Lung (tissue), 12 donors: Measurements from ENCODE around the gene C16orf87. TPM values are rescaled to one million over a fixed set of nuclear protein-coding genes. Genes with fewer than 3 reads are reported as not detected.
"Not testable (repeated sequence)": the region's sequence is repeated elsewhere in the genome, so short reads cannot be mapped to it uniquely, and the experiment has no call there.

Experiments used
- ATAC-seq: fragments of 200-7000 bp; cut with Tn5 transposase; one replicate; pipeline ENCODE4 v1.9.1; 2020; ENCODE audit warnings: moderate number of reproducible peaks; ENCODE audit not compliant: insufficient read depth, low FRiP score
- DNase-seq, 3 donors: peaks; one replicate each; pipeline ENCODE4 v3.0.0-alpha.2; 2013 to 2017
- H3K27ac ChIP-seq, 2 donors: one replicate each; pipeline ENCODE4 v1.5.1; 2013; ENCODE audit warnings: mild to moderate bottlenecking in 2 of 2, moderate library complexity in 2 of 2, control low read depth in 1 of 2, inconsistent platforms in 1 of 2, low read depth in 1 of 2, low read length in 1 of 2
- H3K27me3 ChIP-seq, 3 donors: one replicate each; pipeline ENCODE4 v1.5.1; 2013; ENCODE audit warnings: low read length in 2 of 3; ENCODE audit not compliant: control insufficient read depth in 3 of 3, insufficient read depth in 3 of 3
- H3K36me3 ChIP-seq, 4 donors: one replicate each; pipeline ENCODE4 v1.5.1; 2013; ENCODE audit warnings: low read length in 4 of 4, mild to moderate bottlenecking in 1 of 4, moderate library complexity in 1 of 4; ENCODE audit not compliant: control insufficient read depth in 4 of 4, insufficient read depth in 4 of 4
- H3K4me1 ChIP-seq, 5 donors: one replicate each; pipeline ENCODE4 v1.5.1; 2013; ENCODE audit warnings: low read length in 5 of 5, mild to moderate bottlenecking in 2 of 5, moderate library complexity in 1 of 5; ENCODE audit not compliant: control insufficient read depth in 5 of 5, insufficient read depth in 5 of 5
- H3K4me3 ChIP-seq: one replicate; pipeline ENCODE4 v1.5.1; 2013; ENCODE audit warnings: mild to moderate bottlenecking, control low read depth, moderate library complexity
- H3K9ac ChIP-seq, 2 donors: one replicate each; pipeline ENCODE4 v1.5.1; 2013; ENCODE audit warnings: low read length in 2 of 2, control low read depth in 1 of 2; ENCODE audit not compliant: insufficient read depth in 1 of 2
- H3K9me3 ChIP-seq, 4 donors: one replicate each; pipeline ENCODE4 v1.5.1; 2013; ENCODE audit warnings: low read length in 3 of 4, mild to moderate bottlenecking in 1 of 4, moderate library complexity in 1 of 4; ENCODE audit not compliant: control insufficient read depth in 4 of 4, insufficient read depth in 3 of 4
- WGBS, 2 donors: extraction: QIAGEN DNeasy Blood & Tissue Kit; methylation state at CpG; one replicate each; pipeline ENCODE4 v1.1.7; 2013; 5-methylcytosine and 5-hydroxymethylcytosine counted together
- polyA plus RNA-seq, 2 donors: library from polyadenylated mRNA; stranded (reverse); fragments of 200-250 nt; gene quantifications; one replicate each; pipeline ENCODE4 v1.2.1, GENCODE V29; 2013
- total RNA-seq, 2 donors: library from RNA; depleted of rRNA in 1 of 2; stranded (reverse); fragments of >200 nt in 1 of 2; gene quantifications; one replicate each; pipeline ENCODE4 v1.2.1, GENCODE V29; 2014 to 2021
- TF ChIP-seq, protein P1 (sequence below): IDR thresholded peaks from 2 replicates; pipeline ENCODE4 v1.5.1; 2012; ENCODE audit warnings: mild to moderate bottlenecking; ENCODE audit errors: control extremely low read depth, extremely low read depth
- donor health status: control.
- donor health status: control.
- donor health status: Bipolar disorder and iron deficiency.
- donor health status: healthy.
- donor health status: DM: yes; HTN: yes; CAD: no.

The C16orf87 gene
- total and polyA plus RNA-seq, 4 donors, result 2.8 to 17.2 (median 4.9) TPM

DNA sequence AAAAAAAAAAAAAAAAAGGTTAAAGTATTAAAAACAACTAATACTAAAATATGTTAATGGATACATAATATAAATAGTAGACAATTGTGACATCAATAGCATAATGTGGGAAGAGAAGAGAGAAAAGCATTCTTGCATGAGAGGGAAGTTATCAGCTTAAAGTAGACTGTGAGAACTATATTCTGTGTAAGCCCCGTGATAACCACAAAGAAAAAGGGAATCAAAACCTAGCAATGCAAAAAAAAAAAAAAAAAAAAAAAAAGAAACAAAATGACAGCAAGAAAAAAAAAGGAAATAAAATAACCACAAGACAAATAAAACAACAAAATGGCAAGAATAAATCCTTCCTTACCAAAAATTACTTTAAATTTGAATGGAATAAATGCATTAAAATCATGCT lies 43.1 kb downstream of the C16orf87 start:
- Histone ChIP-seq H3K4me3 (no peak overlapping the region), H3K27me3 (no peaks in the 10 kb centered on the region), H3K9me3 (no peaks in the 10 kb centered on the region), H3K36me3 (no peaks in the 10 kb centered on the region), H3K4me1 (peaks cover 0 to 1% (median 0%) of the 10 kb centered on the region in 5 donors), H3K9ac (no peak overlapping the region), H3K27ac (no peak overlapping the region)
- whole genome bisulfite sequencing, 2 donors, result 41 to 65% methylated on average over 1 of the region's 1 CpG
- DNase-seq (no peak), ATAC-seq (no peak)
- TF ChIP-seq, protein P1, sequence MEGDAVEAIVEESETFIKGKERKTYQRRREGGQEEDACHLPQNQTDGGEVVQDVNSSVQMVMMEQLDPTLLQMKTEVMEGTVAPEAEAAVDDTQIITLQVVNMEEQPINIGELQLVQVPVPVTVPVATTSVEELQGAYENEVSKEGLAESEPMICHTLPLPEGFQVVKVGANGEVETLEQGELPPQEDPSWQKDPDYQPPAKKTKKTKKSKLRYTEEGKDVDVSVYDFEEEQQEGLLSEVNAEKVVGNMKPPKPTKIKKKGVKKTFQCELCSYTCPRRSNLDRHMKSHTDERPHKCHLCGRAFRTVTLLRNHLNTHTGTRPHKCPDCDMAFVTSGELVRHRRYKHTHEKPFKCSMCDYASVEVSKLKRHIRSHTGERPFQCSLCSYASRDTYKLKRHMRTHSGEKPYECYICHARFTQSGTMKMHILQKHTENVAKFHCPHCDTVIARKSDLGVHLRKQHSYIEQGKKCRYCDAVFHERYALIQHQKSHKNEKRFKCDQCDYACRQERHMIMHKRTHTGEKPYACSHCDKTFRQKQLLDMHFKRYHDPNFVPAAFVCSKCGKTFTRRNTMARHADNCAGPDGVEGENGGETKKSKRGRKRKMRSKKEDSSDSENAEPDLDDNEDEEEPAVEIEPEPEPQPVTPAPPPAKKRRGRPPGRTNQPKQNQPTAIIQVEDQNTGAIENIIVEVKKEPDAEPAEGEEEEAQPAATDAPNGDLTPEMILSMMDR, result no peak

DNA sequence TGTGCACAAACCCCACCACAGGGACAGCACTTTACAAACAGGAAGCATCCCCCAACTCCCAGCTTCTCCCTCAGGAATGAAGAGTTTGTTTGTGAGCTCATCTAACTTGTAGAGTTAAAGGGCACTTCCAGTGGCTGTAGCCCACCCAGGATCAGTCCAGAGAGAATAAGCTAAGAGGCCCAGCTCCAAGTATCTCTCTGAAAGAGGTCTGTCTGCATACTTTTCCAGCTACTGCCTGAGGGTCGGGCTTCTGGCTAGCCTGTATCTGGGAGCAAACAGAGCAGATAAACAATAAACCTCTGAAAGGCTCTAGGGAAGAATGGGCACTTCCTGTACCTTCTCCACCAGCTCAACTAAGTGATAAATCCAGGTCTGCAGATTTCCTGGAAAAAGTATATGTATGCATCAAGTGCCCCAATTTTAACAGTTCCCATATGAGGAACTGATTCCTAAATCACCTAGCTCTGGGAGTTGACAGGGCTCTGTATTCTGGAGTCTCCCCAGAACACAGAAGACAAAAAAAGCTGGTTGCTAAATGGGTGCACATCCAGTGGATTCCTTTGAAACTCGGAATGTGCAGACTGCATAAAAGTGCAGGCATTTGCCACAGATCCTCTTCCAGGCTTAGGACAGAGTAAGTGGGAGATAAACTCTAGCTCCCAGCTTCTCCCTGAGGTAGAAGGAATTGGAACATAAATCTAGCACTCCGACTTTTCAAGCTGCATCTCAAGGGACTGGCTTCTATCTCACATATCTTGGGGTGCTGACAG lies 45.7 kb downstream of the C16orf87 start:
- no peak overlapping the region for H3K4me3 ChIP-seq
- no peaks in the 10 kb centered on the region for H3K27me3 ChIP-seq
- H3K36me3 ChIP-seq, result no peaks in the 10 kb centered on the region
- no peaks in the 10 kb centered on the region for H3K9me3 ChIP-seq
- 65 to 79% methylated on average over 3 of the region's 3 CpGs for WGBS, 2 donors
- ATAC-seq, result no peak
- H3K9ac ChIP-seq, result no peak overlapping the region
- H3K27ac ChIP-seq, result no peak overlapping the region
- H3K4me1 ChIP-seq, result peaks cover 0 to 1% (median 0%) of the 10 kb centered on the region in 5 donors
- TF ChIP-seq, protein P1, result no peak
- peak in 2 of 3 donors; percentile 10 to 13 for DNase-seq

GRCh38 chr16:46784569-46784968 lies 46.4 kb downstream of the C16orf87 start:
- not testable (repeated sequence) for H3K4me3 ChIP-seq, H3K36me3 ChIP-seq, H3K9me3 ChIP-seq, H3K4me1 ChIP-seq, H3K9ac ChIP-seq, H3K27ac ChIP-seq, ATAC-seq, DNase-seq, H3K27me3 ChIP-seq
- 88 to 89% methylated on average over 2 of the region's 2 CpGs for WGBS, 2 donors

- TF ChIP-seq, protein P1, result no peak
- no peak overlapping the region for H3K4me3 ChIP-seq
- H3K4me1 ChIP-seq, result no peaks in the 10 kb centered on the region
- 96 to 99% methylated on average over 4 of the region's 4 CpGs for WGBS, 2 donors
- DNase-seq, result no peak
- no peaks in the 10 kb centered on the region for H3K27me3 ChIP-seq
- no peak overlapping the region for H3K27ac ChIP-seq
- ATAC-seq, result no peak
- H3K9me3 ChIP-seq, result no peaks in the 10 kb centered on the region
- no peaks in the 10 kb centered on the region for H3K36me3 ChIP-seq
- no peak overlapping the region for H3K9ac ChIP-seq
Measured at GRCh38 chr16:46783800-46784199, 47.2 kb downstream of the C16orf87 start.
